Memory B cell (primary cell): ENCODE measurements around the gene PPIG.
"Not testable (repeated sequence)": the region's sequence is repeated elsewhere in the genome, so short reads cannot be mapped to it uniquely, and the experiment has no call there.

Experiments
- ATAC-seq: fragments of 150-1000 bp; cut with Tn5 transposase; 2 replicates; pipeline ENCODE4 v1.10.0; 2021; ENCODE audit warnings: low read depth, mild to moderate bottlenecking, moderate library complexity
- DNase-seq, 2 donors: peaks; one replicate each; pipeline ENCODE4 v3.0.0; 2022; ENCODE audit warnings: low spot score in 2 of 2
- H3K27ac Mint-ChIP-seq: one replicate; pipeline ENCODE4 v1.8.0; 2022; ENCODE audit warnings: mild to moderate bottlenecking, moderate library complexity, mixed read lengths
- H3K27me3 Mint-ChIP-seq: one replicate; pipeline ENCODE4 v1.8.0; 2022; ENCODE audit warnings: mixed read lengths
- H3K36me3 Mint-ChIP-seq: one replicate; pipeline ENCODE4 v1.8.0; 2022; ENCODE audit warnings: mild to moderate bottlenecking, mixed read lengths
- H3K4me1 Mint-ChIP-seq: one replicate; pipeline ENCODE4 v1.8.0; 2022; ENCODE audit warnings: mixed read lengths
- H3K4me3 Mint-ChIP-seq: one replicate; pipeline ENCODE4 v1.8.0; 2022; ENCODE audit warnings: mild to moderate bottlenecking, moderate library complexity, mixed read lengths
- H3K9me3 Mint-ChIP-seq: one replicate; pipeline ENCODE4 v1.8.0; 2022; ENCODE audit warnings: mixed read lengths

The PPIG gene

GRCh38 chr2:169683425-169684134 is 99.4 kb downstream of the PPIG start:
- Mint-ChIP-seq H3K4me3 (no peak overlapping the region), H3K27me3 (peaks cover 8% of the 10 kb centered on the region), H3K9me3 (peaks cover 9% of the 10 kb centered on the region), H3K4me1 (no peaks in the 10 kb centered on the region), H3K27ac (no peak overlapping the region), H3K36me3 (peaks cover 3% of the 10 kb centered on the region)
- DNase-seq (no peak), ATAC-seq (no peak)

- Mint-ChIP-seq H3K4me3 (no peak overlapping the region), H3K9me3 (peaks cover 12% of the 10 kb centered on the region), H3K27me3 (peaks cover 10% of the 10 kb centered on the region), H3K27ac (no peak overlapping the region), H3K36me3 (peaks cover 6% of the 10 kb centered on the region), H3K4me1 (no peaks in the 10 kb centered on the region)
- DNase-seq (no peak), ATAC-seq (no peak)
Observed at GRCh38 chr2:169684135-169684565, 100.0 kb downstream of the PPIG start.

- H3K36me3 Mint-ChIP-seq, H3K4me1 Mint-ChIP-seq, ATAC-seq, DNase-seq, H3K27ac Mint-ChIP-seq, H3K4me3 Mint-ChIP-seq: not testable (repeated sequence)
- peaks cover 10% of the 10 kb centered on the region for H3K27me3 Mint-ChIP-seq
- H3K9me3 Mint-ChIP-seq, result peaks cover 12% of the 10 kb centered on the region
Observed at GRCh38 chr2:169684712-169685111, 100.6 kb downstream of the PPIG start.

- Mint-ChIP-seq H3K9me3 (peaks cover 14% of the 10 kb centered on the region), H3K36me3 (peaks cover 12% of the 10 kb centered on the region), H3K27me3 (peaks cover 14% of the 10 kb centered on the region)
- H3K4me3 Mint-ChIP-seq, H3K4me1 Mint-ChIP-seq, DNase-seq, H3K27ac Mint-ChIP-seq, ATAC-seq: not testable (repeated sequence)
Observed at GRCh38 chr2:169686825-169687224, 102.7 kb downstream of the PPIG start.

DNA sequence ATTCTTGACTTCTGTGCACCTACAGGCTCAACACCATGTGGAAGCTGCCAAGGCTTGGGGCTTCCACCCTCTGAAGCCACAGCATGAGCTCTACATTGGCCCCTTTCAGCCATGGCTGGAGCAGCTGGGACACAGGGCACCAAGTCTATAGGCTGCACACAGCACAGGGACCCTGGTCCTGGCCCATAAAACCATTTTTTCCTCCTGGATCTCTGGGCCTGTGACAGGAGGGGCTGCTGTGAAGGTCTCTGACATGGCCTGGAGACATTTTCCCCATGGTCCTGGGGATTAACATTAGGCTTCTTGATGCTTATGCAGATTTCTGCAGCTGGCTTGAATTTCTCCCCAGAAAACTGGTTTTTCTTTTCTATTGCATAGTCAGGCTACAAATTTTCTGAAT is 103.8 kb downstream of the PPIG start:
- H3K4me1 Mint-ChIP-seq, H3K27ac Mint-ChIP-seq, DNase-seq, H3K4me3 Mint-ChIP-seq, ATAC-seq: not testable (repeated sequence)
- Mint-ChIP-seq H3K9me3 (peaks cover 14% of the 10 kb centered on the region), H3K27me3 (peaks cover 12% of the 10 kb centered on the region), H3K36me3 (peaks cover 12% of the 10 kb centered on the region)

DNA sequence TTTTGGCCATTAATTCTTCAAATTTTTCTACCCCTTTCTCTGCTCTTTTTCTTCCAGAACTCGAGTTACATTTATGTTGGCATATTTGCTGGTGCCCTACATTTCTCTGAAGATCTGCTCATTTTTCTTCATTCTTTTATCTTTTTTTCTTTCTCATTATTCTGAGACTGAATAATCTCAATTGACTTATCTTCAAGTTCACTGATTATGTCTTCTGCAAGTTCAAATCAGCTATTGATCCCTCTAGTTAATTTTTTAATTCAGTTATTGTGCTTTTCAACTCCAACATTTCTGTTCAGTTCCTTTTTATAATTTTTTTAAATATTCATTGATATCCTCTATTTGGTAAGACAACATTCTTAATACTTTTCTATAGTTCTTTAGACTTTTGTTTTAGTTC is 106.8 kb downstream of the PPIG start:
- DNase-seq, result no peak
- H3K4me3 Mint-ChIP-seq, result no peak overlapping the region
- H3K27ac Mint-ChIP-seq, result no peak overlapping the region

More for the DNA sequence above, 106.8 kb downstream of the PPIG start:
- ATAC-seq, result no peak
- Mint-ChIP-seq H3K36me3 (peaks cover 12% of the 10 kb centered on the region), H3K9me3 (peaks cover 14% of the 10 kb centered on the region), H3K4me1 (peaks cover 4% of the 10 kb centered on the region), H3K27me3 (peaks cover 12% of the 10 kb centered on the region)
